GM20000 (cell line): ENCODE data around the gene MAGI1.
A peak's percentile ranks its signal among the peaks of the same experiment; 100 is the strongest.
"Not testable (repeated sequence)": the region's sequence is repeated elsewhere in the genome, so short reads cannot be mapped to it uniquely, and the experiment has no call there.

Source experiments
- DNase-seq: peaks from one replicate; pipeline ENCODE4 v3.0.0; 2012; ENCODE audit warnings: low spot score
- TF ChIP-seq, protein P1 (sequence below): IDR thresholded peaks from 2 replicates; pipeline ENCODE4 v1.5.1; 2012; ENCODE audit warnings: mild to moderate bottlenecking, control low read depth; ENCODE audit errors: extremely low read depth, missing control alignments

Gene MAGI1

DNA sequence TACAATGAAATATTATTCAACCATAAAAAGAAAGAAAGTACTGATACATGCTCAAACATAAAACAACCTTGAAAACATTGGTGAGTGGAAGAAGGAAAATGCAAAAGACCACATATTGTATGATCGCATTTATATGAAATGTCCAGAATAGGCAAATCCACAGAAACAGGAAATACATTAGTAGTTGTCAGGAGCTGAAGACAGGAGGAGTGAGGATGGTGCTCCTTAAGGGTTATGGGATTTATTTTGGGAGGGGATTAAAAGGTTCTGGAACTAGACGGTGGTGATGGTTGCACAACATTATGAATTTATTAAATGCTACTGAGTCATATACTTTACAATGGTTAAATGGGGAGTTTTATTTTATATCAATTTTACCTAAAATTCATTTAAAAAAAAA is 12.1 kb upstream of the MAGI1 start:
- no peak for DNase-seq
- TF ChIP-seq, protein P1, sequence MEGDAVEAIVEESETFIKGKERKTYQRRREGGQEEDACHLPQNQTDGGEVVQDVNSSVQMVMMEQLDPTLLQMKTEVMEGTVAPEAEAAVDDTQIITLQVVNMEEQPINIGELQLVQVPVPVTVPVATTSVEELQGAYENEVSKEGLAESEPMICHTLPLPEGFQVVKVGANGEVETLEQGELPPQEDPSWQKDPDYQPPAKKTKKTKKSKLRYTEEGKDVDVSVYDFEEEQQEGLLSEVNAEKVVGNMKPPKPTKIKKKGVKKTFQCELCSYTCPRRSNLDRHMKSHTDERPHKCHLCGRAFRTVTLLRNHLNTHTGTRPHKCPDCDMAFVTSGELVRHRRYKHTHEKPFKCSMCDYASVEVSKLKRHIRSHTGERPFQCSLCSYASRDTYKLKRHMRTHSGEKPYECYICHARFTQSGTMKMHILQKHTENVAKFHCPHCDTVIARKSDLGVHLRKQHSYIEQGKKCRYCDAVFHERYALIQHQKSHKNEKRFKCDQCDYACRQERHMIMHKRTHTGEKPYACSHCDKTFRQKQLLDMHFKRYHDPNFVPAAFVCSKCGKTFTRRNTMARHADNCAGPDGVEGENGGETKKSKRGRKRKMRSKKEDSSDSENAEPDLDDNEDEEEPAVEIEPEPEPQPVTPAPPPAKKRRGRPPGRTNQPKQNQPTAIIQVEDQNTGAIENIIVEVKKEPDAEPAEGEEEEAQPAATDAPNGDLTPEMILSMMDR, result no peak

DNA sequence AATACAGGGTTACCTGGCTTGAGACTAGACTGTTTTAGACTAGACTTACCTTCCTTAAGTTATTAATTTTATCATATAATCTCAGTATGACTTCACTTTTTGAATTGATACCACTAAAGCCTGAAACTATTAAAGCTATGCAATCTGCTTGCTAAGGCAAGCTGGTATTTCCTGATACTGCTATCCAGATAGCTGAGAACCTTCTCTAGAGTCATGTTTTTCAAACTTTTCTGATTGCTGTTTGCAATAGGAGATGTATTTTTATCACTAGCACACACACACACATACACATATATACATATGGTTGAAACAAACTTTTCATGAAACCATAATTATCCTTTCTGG is 9.3 kb upstream of the MAGI1 start:
- DNase-seq, result no peak
- TF ChIP-seq, protein P1, result no peak

DNA sequence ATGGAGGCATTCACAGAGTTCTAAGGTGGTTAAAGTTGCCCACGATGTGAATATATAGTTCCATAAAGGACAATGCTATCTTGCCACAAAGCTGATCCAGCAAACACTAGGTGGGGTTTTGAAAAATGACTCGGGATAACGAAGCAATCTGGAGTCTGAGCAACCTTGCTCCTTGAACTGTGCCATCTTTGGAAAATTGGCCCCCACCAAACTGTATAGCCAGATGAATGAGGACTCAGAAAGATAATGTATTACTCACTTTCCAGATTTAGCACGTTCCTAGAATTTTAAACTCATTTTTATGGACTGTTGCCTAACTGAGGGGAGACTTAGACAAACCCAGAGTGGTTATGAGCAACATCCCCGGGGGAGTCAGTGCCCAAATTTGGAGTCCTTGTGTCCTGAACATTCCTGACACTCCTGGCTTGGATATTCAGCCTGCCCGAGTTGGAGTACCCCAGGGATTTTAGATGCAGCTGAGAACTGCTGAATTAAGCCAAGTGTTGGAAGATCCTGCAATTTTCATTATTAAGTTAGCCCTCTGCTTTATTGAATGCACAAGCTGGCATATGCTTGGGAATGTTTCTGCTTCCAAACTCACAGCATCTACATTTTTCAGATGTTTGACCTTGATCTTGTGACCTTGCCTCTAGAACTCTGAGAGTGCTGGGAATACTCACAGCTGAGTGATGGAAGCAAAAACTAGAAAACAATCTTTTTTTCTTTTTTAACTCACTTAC is 8.8 kb upstream of the MAGI1 start:
- DNase-seq, result no peak
- TF ChIP-seq, protein P1, result no peak

DNA sequence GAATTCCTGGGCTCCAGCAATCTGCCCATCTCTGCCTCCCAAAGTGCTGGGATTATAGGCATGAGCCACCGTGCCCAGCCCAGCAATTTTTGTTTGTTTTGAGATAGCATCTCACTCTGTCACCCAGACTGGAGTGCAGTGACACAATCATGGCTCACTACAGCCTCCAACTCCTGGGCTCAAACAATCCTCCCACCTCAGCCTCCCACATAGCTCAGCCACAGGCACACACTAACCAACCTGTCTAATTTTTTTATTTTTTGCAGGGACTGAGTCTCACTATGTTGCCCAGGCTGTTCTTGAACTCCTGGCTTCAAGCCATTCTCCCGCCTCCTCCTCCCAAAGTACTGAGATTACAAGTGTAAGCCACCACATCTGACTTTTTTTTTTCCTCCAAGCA is 7.6 kb upstream of the MAGI1 start:
- DNase-seq, result not testable (repeated sequence)

DNA sequence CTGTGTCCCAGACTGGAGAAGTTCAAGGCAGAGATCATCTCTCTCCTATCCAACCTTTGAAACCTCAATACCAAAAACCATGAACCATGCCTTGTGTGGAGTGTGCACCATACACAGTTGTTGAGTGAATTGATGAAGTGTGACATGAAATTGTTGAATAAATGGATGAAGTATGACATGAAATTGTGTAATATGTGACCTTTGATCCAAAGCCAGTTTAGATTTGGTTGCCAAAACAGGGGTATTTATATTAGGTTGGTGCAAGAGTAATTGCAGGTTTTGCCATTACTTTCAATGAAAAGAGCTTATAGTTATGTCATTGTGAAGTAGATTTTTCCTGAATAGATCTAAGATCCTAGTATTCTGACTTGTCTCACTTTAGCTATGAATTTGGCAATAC is 3.1 kb upstream of the MAGI1 start:
- DNase-seq, result no peak
- TF ChIP-seq, protein P1, result no peak

DNA sequence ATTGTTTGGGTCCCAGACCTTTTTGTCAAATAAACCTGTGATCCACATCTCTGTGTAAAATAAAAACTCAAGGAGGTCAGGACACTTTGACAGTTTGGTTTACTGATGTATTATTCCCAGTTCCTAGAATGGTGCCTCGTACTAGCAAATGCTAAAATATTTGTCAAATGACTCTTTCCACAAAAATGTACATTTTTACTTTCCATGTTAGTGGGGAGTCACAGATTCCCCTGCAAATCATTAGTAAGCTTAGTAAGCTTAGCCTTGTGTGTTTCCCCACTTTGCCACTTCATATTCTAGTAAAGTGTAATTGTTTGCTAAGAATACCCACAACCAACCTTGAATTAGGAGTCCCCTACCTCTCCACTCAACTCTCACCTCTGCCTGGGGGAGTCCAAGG is 2.4 kb upstream of the MAGI1 start:
- TF ChIP-seq, protein P1, result no peak
- DNase-seq, result no peak

DNA sequence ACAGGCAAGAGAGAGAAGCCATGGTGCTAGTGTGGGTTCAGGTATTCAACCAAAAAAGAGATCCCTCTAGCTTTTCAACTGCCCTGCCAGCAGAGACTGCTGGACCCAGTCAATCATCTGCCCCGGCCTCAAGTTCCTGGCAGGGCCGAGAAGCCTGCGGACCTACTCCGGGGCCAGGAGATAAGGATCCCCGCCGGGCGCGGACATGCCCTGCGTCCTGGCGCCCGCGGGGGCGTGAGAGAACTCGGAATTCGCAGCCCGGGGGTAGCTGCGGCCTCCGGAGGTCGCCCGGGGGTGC is 821 bp upstream of the MAGI1 start:
- TF ChIP-seq, protein P1, result no peak
- peak; percentile 35 for DNase-seq

DNA sequence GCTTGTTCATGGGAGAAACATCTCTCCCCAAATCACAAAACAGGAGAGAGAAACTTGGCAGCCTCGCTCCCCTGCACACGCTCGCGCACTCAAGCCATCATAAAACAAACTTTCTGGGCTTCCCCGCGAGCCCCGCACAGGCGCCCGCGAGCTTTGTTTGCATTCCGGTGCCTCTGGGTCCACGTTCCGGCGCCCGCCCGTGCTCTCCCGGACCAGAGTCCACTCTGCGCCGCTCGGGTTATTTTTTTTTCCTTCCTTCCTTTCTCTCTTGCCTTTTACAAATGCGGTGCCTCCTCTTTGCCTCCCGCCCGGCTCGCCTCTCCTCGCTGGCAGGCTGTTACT is 363 bp downstream of the MAGI1 start:
- TF ChIP-seq, protein P1, result no peak
- DNase-seq, result no peak
